HepG2 (cell line): ENCODE data around the gene SCAMP3. TPM values are rescaled to one million over a fixed set of nuclear protein-coding genes. Genes with fewer than 3 reads are reported as not detected.

Experiments used
- CTCF ChIP-seq: sonication (generic); formaldehyde crosslinking; IDR thresholded peaks from 2 replicates; pipeline ENCODE4 v1.5.0; 2020; ENCODE audit warnings: mild to moderate bottlenecking, missing genetic modification reagents, moderate library complexity
- DNMT3B ChIP-seq: conservative IDR thresholded peaks from 2 replicates; pipeline ENCODE4 v1.6.1; 2016; ENCODE audit warnings: missing biosample characterization, control low read depth
- ETV6 ChIP-seq: sonication (generic); formaldehyde crosslinking; conservative IDR thresholded peaks from 2 replicates; pipeline ENCODE4 v1.4.0; 2020; ENCODE audit warnings: missing genetic modification reagents
- HHEX ChIP-seq: IDR thresholded peaks from 2 replicates; pipeline ENCODE4 v1.6.1; 2016; ENCODE audit warnings: control low read depth
- HNF4A ChIP-seq: sonication (generic); formaldehyde crosslinking; IDR thresholded peaks from 2 replicates; pipeline ENCODE4 v1.4.0; 2020; ENCODE audit warnings: missing genetic modification reagents
- HNRNPK ChIP-seq: fragments of 200-400 bp; formaldehyde crosslinking; IDR thresholded peaks from 2 replicates; pipeline ENCODE4 v1.6.1; 2018; ENCODE audit warnings: low read length, low read depth, moderate library complexity, mild to moderate bottlenecking; ENCODE audit not compliant: poor library complexity, severe bottlenecking
- MAZ ChIP-seq, 2 experiments: sonication (generic) in 1 of 2; formaldehyde crosslinking in 1 of 2; IDR thresholded peaks; 2 replicates each; pipeline versions ENCODE4 v1.5.0 to v1.6.1; 2012 to 2020; ENCODE audit warnings: low read depth in 2 of 2, mild to moderate bottlenecking in 2 of 2, borderline replicate concordance in 1 of 2, improper control_type of control experiment in 1 of 2, low read length in 1 of 2, missing genetic modification reagents in 1 of 2, moderate library complexity in 1 of 2
- PHF5A ChIP-seq: IDR thresholded peaks from one replicate; pipeline ENCODE4 v1.6.1; 2018; ENCODE audit warnings: low read depth, missing genetic modification reagents; ENCODE audit not compliant: unreplicated experiment
- SOX6 ChIP-seq, 2 experiments: fragments of 450-650 bp in 1 of 2; sonication (generic) in 1 of 2; formaldehyde crosslinking in 1 of 2; IDR thresholded peaks; 2 replicates each; pipeline versions ENCODE4 v1.4.0 to v1.6.1; 2017 to 2020; ENCODE audit warnings: antibody characterized with exemption in 1 of 2, mild to moderate bottlenecking in 1 of 2, missing genetic modification reagents in 1 of 2
- SSRP1 ChIP-seq: IDR thresholded peaks from 2 replicates; pipeline ENCODE4 v1.6.1; 2016; ENCODE audit warnings: control low read depth
- ZBTB25 ChIP-seq: IDR thresholded peaks from 2 replicates; pipeline ENCODE4 v1.6.1; 2018; ENCODE audit warnings: missing genetic modification reagents
- ZBTB3 ChIP-seq: sonication (generic); formaldehyde crosslinking; IDR thresholded peaks from 2 replicates; pipeline ENCODE4 v1.4.0; 2020; ENCODE audit warnings: low read depth, mild to moderate bottlenecking, moderate library complexity, missing genetic modification reagents, borderline replicate concordance
- ZNF264 ChIP-seq: sonication (generic); formaldehyde crosslinking; IDR thresholded peaks from 2 replicates; pipeline ENCODE4 v1.4.0; 2020; ENCODE audit warnings: missing genetic modification reagents
- ZNF510 ChIP-seq: sonication (generic); formaldehyde crosslinking; IDR thresholded peaks from 2 replicates; pipeline ENCODE4 v1.4.0; 2020; ENCODE audit warnings: low read depth, mild to moderate bottlenecking, missing genetic modification reagents
- ZNF563 ChIP-seq: sonication (generic); formaldehyde crosslinking; IDR thresholded peaks from 2 replicates; pipeline ENCODE4 v1.8.0; 2022; ENCODE audit warnings: mild to moderate bottlenecking, moderate library complexity, missing genetic modification reagents
- ZNF749 ChIP-seq: sonication (generic); formaldehyde crosslinking; IDR thresholded peaks from 2 replicates; pipeline ENCODE4 v1.8.0; 2022; ENCODE audit warnings: mild to moderate bottlenecking, missing genetic modification reagents, moderate library complexity, borderline replicate concordance
- ZNF878 ChIP-seq: sonication (generic); formaldehyde crosslinking; IDR thresholded peaks from 2 replicates; pipeline ENCODE4 v1.8.1; 2023; ENCODE audit warnings: mild to moderate bottlenecking, missing genetic modification reagents, moderate library complexity
- polyA plus RNA-seq, 8 experiments: library from polyadenylated mRNA; depleted of rRNA in 3 of 8; stranded (reverse) in 7 of 8; unstranded in 1 of 8; fragments of >200 nt; fragmentation: Illumina TruSeq in 4 of 8; extraction: Trizol in 4 of 8; gene quantifications; 2 replicates each; pipeline versions ENCODE4 v1.2.1 to v1.2.3, GENCODE V29; 2011 to 2016; ENCODE audit warnings: low read depth in 4 of 8, missing spikeins in 1 of 8, mixed read lengths in 1 of 8; ENCODE audit not compliant: insufficient read depth in 1 of 8
- total RNA-seq, 5 experiments: library from RNA; depleted of rRNA; stranded (reverse); fragments of >200 nt; fragmentation: Illumina TruSeq; extraction: Trizol; gene quantifications; 2 replicates each; pipeline ENCODE4 v1.2.3, GENCODE V29; 2016; ENCODE audit warnings: low read depth in 1 of 5
- TF ChIP-seq, protein P1 (sequence below): sonication (generic); formaldehyde crosslinking; IDR thresholded peaks from 2 replicates; pipeline ENCODE4 v1.5.0; 2020; ENCODE audit warnings: missing genetic modification reagents, mild to moderate bottlenecking, borderline replicate concordance
- TF ChIP-seq, protein P2 (sequence below): IDR thresholded peaks from 2 replicates; pipeline ENCODE4 v1.6.1; 2016; ENCODE audit warnings: mild to moderate bottlenecking
- TF ChIP-seq, protein P3 (sequence below): sonication (generic); formaldehyde crosslinking; IDR thresholded peaks from 2 replicates; pipeline ENCODE4 v1.4.0; 2020; ENCODE audit warnings: missing genetic modification reagents

The SCAMP3 gene
- total and polyA plus RNA-seq, 2 of the 13 experiments (the other 11 are each of a cell fraction or from before 2014, with no cell fraction given): 46.8 to 83.3 TPM

GRCh38 chr1:155277070-155277901 is 15.1 kb upstream of the SCAMP3 start, which contains the start of gene HCN3 (continued):
- TF ChIP-seq, protein P1, sequence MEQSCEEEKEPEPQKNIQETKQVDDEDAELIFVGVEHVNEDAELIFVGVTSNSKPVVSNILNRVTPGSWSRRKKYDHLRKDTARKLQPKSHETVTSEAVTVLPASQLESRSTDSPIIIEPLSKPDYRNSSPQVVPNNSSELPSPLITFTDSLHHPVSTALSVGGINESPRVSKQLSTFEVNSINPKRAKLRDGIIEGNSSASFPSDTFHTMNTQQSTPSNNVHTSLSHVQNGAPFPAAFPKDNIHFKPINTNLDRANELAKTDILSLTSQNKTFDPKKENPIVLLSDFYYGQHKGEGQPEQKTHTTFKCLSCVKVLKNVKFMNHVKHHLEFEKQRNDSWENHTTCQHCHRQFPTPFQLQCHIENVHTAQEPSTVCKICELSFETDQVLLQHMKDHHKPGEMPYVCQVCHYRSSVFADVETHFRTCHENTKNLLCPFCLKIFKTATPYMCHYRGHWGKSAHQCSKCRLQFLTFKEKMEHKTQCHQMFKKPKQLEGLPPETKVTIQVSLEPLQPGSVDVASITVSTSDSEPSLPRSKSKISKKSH (CRISPR knock-in tag): peak; percentile 58; the same call in 1 of the 2 replicates
- TF ChIP-seq, protein P2, sequence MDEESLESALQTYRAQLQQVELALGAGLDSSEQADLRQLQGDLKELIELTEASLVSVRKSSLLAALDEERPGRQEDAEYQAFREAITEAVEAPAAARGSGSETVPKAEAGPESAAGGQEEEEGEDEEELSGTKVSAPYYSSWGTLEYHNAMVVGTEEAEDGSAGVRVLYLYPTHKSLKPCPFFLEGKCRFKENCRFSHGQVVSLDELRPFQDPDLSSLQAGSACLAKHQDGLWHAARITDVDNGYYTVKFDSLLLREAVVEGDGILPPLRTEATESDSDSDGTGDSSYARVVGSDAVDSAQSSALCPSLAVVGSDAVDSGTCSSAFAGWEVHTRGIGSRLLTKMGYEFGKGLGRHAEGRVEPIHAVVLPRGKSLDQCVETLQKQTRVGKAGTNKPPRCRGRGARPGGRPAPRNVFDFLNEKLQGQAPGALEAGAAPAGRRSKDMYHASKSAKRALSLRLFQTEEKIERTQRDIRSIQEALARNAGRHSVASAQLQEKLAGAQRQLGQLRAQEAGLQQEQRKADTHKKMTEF (CRISPR knock-in tag): 0 out of 2 replicates have a peak, but pooled peaks have one; percentile 48
- TF ChIP-seq HNF4A (0 out of 2 replicates have a peak, but pooled peaks have one; percentile 2), MAZ (IDR thresholded peaks at IDR 0.05; ENCODE audit: borderline replicate concordance, low read depth, low read length) (peak; percentile 88), MAZ (CRISPR knock-in tag; IDR thresholded peaks at IDR 0.05; ENCODE audit: low read depth) (peak; percentile 98), SSRP1 (CRISPR knock-in tag) (no peak), ZNF563 (CRISPR knock-in tag) (peak; percentile 66), ZBTB25 (CRISPR knock-in tag) (peak; percentile 53; the same call in 1 of the 2 replicates), ZNF749 (CRISPR knock-in tag) (peak; percentile 55; the same call in 1 of the 2 replicates), SOX6 (IDR thresholded peaks at IDR 0.05) (no peak), SOX6 (CRISPR knock-in tag; IDR thresholded peaks at IDR 0.05) (0 out of 2 replicates have a peak, but pooled peaks have one; percentile 42), CTCF (peak; percentile 82), ZNF878 (CRISPR knock-in tag) (no peak; the same call in 1 of the 2 replicates), ZBTB3 (CRISPR knock-in tag) (no peak), HHEX (no peak), ZNF264 (CRISPR knock-in tag) (no peak), ZNF510 (CRISPR knock-in tag) (no peak), DNMT3B (no peak), HNRNPK (peak; percentile 48), PHF5A (CRISPR knock-in tag) (peak; percentile 58), ETV6 (CRISPR knock-in tag) (0 out of 2 replicates have a peak, but pooled peaks have one; percentile 63)
- TF ChIP-seq, protein P3, sequence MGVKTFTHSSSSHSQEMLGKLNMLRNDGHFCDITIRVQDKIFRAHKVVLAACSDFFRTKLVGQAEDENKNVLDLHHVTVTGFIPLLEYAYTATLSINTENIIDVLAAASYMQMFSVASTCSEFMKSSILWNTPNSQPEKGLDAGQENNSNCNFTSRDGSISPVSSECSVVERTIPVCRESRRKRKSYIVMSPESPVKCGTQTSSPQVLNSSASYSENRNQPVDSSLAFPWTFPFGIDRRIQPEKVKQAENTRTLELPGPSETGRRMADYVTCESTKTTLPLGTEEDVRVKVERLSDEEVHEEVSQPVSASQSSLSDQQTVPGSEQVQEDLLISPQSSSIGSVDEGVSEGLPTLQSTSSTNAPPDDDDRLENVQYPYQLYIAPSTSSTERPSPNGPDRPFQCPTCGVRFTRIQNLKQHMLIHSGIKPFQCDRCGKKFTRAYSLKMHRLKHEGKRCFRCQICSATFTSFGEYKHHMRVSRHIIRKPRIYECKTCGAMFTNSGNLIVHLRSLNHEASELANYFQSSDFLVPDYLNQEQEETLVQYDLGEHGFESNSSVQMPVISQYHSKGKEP (CRISPR knock-in tag): peak; percentile 27; the same call in 1 of the 2 replicates
